EH (cell line): ENCODE results near the gene IL10RA.

Experiments used
- DNase-seq: peaks from one replicate; pipeline ENCODE4 v3.0.0-alpha.2; 2015; ENCODE audit warnings: low read depth

Gene IL10RA

DNA sequence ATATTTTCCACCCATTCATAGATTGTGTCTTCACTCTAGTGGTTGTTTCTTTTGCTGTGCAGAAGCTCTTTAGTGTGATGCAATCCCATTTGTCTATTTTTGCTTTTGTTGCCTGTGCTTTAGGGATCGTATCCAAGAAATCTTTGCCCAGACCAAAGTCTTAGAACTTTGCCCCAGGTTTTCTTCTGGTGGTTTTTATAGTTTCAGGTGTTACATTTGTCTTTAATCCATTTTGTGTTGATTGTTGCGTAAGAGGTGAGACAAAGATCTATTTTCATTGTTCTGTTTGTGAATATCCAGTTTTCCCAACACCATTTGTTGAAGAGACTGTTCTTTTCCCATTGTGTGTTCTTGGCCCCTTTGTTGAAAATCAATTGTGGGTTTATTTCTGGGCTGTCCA lies 6.4 kb downstream of the IL10RA start:
- no peak for DNase-seq

DNA sequence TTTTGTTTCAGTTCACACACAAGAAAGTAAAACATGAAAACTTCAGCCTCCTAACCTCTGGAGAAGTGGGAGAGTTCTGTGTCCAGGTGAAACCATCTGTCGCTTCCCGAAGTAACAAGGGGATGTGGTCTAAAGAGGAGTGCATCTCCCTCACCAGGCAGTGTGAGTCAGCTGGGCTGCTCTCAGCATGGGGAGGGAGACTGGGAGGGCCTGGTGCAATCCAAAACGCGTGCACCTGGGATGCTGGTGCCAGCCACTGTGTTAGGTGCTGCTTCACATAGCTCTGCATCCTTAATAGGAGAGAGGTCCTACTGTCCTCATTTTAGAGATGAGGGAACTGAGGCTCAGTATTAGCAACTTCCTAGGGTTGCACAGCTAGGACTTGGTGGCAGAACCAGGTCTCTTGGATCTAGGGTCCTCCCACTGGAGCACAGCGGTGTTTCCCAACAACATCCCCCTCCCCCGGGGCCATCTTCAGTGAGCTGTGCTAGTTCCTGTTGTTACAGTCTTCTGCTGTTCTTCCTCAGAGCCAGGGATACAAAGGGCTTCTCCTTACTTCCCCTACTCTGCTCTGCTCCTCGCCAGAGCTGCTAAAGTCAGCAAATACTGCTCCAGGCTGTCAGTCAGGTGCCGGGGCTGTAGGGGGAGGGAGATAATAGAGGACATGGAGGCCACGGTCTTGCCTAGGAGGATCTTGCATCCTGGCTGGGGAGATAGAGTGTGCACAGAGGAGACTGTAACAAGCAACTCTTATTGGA lies 8.0 kb downstream of the IL10RA start:
- DNase-seq = no peak

DNA sequence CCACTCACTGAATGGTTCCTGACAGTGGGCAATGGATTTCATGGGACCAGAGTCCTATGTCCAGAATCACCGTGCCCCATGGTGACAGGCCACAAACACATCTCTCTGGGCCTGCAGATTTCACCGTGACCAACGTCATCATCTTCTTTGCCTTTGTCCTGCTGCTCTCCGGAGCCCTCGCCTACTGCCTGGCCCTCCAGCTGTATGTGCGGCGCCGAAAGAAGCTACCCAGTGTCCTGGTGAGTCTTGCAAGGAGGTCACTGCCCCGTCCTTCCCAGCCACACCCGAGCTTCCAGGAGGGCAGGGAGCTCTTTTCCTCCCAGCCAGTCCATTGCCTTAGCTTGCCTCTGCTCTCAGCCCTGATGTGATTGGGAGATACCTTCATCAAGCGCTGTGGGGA lies 9.3 kb downstream of the IL10RA start:
- no peak for DNase-seq

DNA sequence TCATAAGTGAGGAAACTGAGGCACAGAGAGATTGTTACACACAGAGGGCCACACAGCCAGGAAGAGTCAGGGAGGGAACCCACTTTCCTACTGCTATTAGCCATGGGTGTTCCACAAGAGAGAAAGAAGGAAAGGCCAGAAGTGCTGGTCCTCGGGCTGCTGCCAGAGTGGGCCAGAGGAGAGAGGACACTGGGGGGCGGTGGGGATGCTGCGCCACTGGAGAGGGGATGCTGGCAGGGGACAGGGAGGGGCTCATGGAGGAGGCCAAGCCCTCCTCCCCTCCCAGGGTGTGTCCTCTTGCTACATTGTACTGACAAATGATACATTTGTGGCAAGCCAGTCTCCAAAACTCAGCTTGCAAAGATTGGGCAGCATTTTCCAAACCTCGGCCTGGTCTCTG lies 9.9 kb downstream of the IL10RA start:
- DNase-seq = no peak

DNA sequence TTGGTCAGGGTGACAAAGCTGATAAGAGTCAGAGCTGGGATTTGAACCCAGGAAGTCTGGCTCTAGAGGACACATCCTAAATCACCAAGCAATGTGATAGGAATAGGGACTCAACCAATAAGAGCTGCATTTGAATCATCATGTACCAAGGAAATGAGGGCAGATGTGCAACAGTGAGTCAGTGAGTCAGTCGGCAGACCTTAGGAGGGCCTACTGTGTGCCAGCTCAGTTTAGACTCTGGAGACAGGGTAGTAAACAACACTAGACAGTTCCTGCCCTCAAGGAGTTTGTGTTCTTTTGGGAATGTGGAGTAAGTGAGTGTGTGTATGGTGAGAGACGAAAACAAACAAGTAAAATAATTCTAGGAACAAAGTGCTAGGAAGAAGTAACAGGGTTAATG lies 11.2 kb downstream of the IL10RA start:
- DNase-seq = no peak

DNA sequence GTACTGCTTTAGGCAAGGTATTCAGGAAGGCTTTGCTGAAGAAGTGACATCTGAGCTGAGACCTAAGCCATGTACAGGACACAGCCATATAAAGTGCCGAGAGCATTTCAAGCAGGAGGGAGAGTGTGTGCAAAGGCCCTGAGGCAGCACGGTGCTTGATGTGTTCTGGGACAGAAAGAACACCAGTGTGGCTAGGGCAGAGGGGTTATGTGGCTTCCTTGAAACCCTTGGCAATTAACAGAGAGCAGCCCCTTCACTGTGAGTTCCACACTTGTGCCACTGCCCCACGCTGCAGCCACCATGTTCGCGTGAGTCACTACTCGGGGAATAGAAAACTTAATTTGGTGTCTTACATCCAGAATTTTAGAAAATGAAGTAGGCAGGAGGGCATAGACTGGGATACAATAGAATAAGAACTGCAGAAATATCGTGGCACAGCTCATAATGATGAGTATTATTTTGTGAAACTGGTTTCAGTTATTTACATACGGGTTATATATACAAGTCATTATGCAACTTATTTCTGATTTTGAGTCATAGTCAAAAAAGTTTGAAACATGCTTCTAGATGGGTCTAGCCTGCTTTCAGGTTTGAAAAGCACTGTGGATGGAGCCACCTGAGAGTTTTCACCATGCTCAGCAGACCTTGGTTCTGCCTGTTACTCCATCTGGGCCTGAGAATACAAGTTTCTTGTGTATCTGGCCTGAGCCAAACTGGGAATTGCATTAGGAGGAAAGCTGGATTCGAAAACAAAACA lies 11.8 kb downstream of the IL10RA start:
- DNase-seq = no peak

DNA sequence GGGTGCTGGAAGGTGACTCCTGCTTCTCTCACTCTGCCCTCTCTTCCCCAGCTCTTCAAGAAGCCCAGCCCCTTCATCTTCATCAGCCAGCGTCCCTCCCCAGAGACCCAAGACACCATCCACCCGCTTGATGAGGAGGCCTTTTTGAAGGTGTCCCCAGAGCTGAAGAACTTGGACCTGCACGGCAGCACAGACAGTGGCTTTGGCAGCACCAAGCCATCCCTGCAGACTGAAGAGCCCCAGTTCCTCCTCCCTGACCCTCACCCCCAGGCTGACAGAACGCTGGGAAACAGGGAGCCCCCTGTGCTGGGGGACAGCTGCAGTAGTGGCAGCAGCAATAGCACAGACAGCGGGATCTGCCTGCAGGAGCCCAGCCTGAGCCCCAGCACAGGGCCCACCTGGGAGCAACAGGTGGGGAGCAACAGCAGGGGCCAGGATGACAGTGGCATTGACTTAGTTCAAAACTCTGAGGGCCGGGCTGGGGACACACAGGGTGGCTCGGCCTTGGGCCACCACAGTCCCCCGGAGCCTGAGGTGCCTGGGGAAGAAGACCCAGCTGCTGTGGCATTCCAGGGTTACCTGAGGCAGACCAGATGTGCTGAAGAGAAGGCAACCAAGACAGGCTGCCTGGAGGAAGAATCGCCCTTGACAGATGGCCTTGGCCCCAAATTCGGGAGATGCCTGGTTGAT lies 12.6 kb downstream of the IL10RA start:
- no peak for DNase-seq

DNA sequence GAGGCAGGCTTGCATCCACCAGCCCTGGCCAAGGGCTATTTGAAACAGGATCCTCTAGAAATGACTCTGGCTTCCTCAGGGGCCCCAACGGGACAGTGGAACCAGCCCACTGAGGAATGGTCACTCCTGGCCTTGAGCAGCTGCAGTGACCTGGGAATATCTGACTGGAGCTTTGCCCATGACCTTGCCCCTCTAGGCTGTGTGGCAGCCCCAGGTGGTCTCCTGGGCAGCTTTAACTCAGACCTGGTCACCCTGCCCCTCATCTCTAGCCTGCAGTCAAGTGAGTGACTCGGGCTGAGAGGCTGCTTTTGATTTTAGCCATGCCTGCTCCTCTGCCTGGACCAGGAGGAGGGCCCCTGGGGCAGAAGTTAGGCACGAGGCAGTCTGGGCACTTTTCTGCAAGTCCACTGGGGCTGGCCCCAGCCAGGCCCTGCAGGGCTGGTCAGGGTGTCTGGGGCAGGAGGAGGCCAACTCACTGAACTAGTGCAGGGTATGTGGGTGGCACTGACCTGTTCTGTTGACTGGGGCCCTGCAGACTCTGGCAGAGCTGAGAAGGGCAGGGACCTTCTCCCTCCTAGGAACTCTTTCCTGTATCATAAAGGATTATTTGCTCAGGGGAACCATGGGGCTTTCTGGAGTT lies 13.3 kb downstream of the IL10RA start:
- DNase-seq = no peak

DNA sequence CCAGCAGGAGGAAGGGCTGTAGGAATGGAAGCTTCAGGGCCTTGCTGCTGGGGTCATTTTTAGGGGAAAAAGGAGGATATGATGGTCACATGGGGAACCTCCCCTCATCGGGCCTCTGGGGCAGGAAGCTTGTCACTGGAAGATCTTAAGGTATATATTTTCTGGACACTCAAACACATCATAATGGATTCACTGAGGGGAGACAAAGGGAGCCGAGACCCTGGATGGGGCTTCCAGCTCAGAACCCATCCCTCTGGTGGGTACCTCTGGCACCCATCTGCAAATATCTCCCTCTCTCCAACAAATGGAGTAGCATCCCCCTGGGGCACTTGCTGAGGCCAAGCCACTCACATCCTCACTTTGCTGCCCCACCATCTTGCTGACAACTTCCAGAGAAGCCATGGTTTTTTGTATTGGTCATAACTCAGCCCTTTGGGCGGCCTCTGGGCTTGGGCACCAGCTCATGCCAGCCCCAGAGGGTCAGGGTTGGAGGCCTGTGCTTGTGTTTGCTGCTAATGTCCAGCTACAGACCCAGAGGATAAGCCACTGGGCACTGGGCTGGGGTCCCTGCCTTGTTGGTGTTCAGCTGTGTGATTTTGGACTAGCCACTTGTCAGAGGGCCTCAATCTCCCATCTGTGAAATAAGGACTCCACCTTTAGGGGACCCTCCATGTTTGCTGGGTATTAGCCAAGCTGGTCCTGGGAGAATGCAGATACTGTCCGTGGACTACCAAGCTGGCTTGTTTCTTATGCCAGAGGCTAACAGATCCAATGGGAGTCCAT lies 14.1 kb downstream of the IL10RA start:
- no peak for DNase-seq

DNA sequence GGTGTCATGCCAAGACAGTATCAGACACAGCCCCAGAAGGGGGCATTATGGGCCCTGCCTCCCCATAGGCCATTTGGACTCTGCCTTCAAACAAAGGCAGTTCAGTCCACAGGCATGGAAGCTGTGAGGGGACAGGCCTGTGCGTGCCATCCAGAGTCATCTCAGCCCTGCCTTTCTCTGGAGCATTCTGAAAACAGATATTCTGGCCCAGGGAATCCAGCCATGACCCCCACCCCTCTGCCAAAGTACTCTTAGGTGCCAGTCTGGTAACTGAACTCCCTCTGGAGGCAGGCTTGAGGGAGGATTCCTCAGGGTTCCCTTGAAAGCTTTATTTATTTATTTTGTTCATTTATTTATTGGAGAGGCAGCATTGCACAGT lies 14.6 kb downstream of the IL10RA start:
- DNase-seq = no peak

DNA sequence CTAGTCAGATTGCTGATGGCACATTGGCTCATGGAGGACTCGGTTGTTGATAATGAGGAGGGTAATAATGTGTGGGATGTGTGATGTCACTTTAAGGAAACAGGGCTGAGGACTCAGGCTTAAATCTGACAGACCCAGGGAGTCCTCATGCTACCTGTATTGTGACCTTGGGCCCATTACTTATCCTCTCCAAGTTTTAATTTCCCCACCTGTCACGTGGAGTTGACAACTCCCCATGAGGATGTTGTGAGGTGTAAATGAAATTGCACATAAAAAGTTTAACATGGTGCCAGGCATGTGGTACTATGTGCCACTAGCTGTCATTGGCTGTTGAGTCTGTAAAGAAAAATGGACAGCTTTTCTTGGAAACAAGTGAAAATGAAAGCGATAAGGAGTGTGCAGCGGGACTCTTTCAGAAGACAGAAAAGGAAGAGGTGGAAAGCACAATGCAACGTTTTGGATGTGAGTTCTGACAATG lies 15.3 kb downstream of the IL10RA start:
- DNase-seq = no peak

DNA sequence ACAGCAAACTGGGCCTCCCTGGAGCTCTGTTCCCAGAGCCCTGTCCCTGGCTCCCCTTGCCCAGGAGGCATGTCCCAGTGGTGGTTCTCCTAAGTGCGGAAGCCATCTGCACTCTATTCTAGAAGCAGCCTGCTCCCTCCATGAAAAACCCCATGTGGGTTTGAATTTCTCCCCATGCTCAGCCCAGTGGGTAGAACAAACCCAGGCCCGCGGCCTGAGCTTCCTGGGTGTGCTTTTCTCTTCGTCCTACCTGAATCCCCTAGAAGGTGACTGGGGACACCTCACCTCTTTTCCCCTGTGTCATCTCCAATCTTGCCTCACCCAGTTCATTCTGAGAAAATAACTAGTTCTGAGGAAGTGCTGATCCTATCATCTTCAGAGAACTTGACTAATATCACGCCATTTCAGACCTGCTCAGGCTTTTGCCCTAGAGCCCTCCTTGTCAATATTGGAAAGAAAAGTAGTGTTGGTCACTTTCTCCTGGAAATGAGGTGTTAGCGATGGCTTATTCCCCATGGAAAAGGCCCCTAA lies 15.9 kb downstream of the IL10RA start:
- DNase-seq = no peak

DNA sequence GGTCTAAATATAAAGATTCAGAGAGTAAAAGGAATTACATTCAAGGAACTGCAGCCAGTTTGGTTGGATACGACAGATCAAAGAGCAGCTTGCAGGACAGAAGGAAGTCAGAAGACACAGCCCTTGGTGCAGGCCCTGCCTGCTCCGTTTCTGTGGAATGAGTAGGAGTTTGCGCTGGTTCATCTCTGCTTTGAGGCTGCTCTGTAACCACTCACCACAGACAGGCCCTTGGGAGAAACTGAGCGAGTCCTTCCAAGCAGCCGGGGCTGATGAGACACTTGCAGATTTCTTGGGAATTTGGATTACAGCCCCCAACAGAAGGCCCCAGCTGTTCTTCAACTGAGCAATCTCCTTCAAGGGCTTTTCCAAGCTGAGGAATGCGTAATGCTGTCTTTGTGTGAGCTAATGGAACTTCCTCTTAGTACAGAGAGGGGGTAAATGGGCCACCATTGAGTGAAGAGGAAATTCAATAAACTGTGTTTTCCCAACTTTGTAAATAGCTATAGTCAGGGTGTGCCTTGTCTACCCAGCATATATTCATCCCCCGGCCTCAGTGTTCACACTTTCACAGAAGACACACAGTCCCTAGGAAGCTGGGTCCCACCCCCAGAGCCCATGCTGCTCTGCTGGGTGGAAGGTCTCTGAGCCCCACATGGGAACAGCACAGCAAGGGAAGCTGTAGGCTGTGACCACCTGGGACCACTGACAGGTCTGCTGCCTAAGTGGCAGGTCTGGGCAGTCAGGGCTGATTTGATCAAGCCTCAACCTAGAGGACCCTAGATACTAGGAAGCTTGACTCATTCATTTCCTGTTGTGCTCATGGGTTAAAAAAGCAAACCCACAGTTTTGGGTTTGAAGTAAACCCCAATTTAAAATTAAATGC lies 16.6 kb downstream of the IL10RA start:
- DNase-seq = no peak

DNA sequence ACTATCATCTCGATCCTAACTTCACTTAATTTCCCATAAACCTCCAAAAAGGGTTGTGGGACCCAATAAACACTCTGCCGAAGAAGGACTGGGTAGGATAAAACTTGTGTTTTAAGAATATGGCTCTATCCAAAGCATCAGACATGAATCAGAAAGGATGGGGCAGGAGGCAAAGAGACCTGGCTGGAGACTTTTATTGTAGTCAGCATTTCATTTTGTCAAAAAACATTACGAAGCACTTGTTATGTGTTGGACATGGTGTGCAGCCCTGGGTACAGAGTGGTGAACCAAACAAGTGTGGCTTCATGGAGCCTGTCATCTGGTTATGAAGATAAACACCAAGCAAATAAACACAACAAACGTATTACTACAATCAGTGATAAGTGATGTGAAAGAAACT lies 17.3 kb downstream of the IL10RA start:
- DNase-seq = no peak

DNA sequence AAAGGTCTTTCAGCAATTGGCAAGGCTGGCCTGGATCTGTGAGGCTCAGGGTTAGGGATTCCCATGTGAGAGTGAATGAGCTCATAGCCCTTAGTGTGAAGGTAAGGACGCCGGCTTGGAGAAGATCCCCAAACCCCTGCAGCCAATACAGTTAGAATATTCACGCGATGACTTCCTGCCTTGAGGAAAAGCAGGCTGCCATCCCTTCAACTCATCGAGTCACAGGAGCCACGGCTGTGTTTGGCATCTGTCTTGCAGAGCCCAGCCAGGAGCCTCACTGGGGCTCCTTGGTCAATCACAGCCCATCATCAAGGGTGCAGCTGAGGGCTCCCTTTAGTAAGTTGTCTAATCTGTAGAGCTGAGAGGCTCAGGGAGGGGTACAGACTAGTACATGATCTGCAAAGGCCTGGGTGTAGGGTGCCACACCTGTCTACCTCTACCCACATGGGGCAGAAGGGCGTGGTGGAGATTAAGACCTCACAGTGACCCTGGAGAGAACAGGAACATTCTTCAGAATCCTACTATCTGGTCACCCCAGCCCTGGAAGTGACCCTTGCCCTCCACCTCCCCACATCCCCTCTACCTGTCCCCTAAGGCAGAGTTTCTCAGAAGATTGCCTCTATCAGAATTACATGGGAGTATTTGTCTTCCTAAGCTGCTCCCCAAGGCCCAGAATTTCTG lies 18.5 kb downstream of the IL10RA start:
- DNase-seq = no peak

DNA sequence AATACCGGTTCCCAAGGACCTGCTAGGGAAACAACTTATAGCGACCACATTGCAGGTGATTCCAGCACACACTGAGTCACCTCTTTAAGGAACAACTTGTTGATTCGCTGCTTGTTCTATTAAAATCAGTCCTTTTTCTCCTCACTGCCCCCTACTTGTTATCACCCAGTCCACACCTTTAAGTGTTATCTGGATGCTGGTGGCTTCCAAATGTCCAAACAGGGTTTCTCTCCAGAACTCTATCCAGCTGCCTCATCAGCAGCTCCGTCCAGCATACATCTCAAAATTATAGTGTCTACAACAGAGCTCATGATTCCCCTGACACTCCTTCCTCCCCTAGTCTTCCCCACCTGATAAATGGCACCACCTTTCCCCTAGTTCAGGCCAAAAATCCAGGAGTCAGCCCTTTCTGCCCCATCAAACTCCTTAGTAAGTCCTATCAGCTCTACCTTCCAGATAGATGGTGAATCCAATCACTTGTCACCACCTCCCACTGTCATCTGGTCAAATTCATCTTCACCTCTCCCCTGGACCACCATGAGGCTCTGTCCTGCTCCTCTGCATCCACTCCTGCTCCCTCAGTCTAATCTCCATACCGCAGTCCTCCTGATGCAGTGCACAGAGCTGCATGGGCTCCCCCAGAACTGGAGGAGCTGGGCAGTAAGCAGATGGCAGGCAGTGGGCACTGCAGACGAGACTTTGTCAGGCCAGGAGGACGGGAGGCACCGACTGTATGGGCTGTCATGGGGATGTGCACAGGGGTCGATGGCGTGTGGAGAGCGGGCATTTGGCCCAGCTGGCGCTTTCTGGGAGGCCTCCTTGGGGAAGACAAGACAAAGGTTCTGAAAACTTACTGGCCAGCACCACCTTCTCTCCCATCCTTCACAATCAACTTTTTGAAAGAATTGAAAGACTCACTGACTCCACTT lies 19.3 kb downstream of the IL10RA start:
- DNase-seq = no peak

DNA sequence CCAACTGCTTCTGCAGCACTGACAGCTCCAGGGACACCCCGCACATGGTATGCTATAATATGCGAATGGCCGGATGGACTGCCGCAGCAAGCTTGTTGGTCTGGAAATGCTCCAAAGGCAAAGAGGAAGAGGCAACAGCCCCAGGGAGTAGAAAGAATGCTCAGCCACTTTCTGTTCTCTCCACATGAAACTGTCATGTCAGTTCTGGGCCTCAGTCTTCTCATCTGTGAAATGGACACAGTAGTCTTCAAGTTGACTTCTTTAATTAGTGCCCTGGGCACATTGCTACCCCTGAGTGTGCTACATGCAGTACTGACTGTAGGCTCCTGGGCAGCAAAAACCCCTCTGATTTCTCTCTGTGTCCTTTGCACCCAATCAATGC lies 19.9 kb downstream of the IL10RA start:
- DNase-seq = no peak

DNA sequence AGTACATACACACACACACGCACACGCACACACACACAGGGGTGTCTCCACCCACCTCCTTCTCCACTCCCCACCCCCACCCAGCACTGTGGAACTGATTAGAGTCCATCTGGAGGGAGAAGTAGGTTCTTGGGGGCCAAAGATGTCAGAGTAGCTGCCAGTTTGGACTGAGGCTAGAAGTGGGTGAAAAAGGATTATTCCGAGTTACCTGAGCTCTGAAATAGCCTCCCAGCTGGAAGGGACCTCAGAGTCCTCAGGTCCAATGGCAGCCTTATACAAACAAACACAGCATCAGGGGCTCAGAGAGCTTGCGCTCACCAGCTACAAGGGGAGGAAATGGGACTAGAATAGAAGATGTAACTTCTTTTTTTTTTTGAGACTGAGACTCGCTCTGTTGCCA lies 20.8 kb downstream of the IL10RA start:
- DNase-seq = no peak
